Adrenal gland (tissue), 12 donors: Measurements from ENCODE around the gene ERCC6L2. TPM values are rescaled to one million over a fixed set of nuclear protein-coding genes. Genes with fewer than 3 reads are reported as not detected.

Experiments used
- DNase-seq, 7 donors: peaks; one replicate each; pipeline ENCODE4 v3.0.0-alpha.2; 2019 to 2020
- H3K27ac ChIP-seq, 5 donors: fragments of 200-600 bp; sonication (generic) in 4 of 5; 1 replicate in 3 of 5; 2 replicates in 2 of 5; pipeline versions ENCODE4 v1.5.1 to v1.8.0; 2016 to 2020; ENCODE audit warnings: mild to moderate bottlenecking in 1 of 5
- H3K27me3 ChIP-seq: fragments of 200-600 bp; 2 replicates; pipeline ENCODE4 v1.8.0; 2021
- H3K36me3 ChIP-seq, 2 donors: fragments of 200-600 bp; replicated peaks in 1 of 2; 1 replicate in 1 of 2; 2 replicates in 1 of 2; pipeline versions ENCODE4 v1.5.1 to v1.8.0; 2018 to 2022
- H3K4me1 ChIP-seq, 2 donors: fragments of 200-600 bp; replicated peaks in 1 of 2; 1 replicate in 1 of 2; 2 replicates in 1 of 2; pipeline versions ENCODE4 v1.5.1 to v1.8.0; 2018 to 2021
- H3K4me3 ChIP-seq, 4 donors: fragments of 200-600 bp; sonication (generic) in 3 of 4; one replicate each; pipeline ENCODE4 v1.5.1; 2016 to 2018
- H3K9me3 ChIP-seq, 3 donors: fragments of 200-600 bp; sonication (generic) in 1 of 3; replicated peaks in 1 of 3; 1 replicate in 2 of 3; 2 replicates in 1 of 3; pipeline versions ENCODE4 v1.5.1 to v1.8.0; 2016 to 2021
- CTCF ChIP-seq, 6 experiments: fragments of 450-650 bp in 4 of 6; fragments of 200-600 bp in 2 of 6; sonication (generic) in 1 of 6; IDR thresholded peaks; 1 replicate in 5 of 6; 2 replicates in 1 of 6; pipeline versions ENCODE4 v1.5.1 to v1.8.0; 2016 to 2021; ENCODE audit warnings: antibody characterized with exemption in 6 of 6, mild to moderate bottlenecking in 2 of 6, moderate library complexity in 1 of 6
- POLR2A ChIP-seq, 2 donors: fragments of 450-650 bp; IDR thresholded peaks; one replicate each; pipeline ENCODE4 v1.6.1; 2017; ENCODE audit warnings: antibody characterized with exemption in 2 of 2, mild to moderate bottlenecking in 2 of 2, moderate library complexity in 1 of 2
- WGBS, 4 donors: extraction: QIAGEN DNeasy Blood & Tissue Kit in 2 of 4; methylation state at CpG; one replicate each; pipeline versions ENCODE4 v1.1.5 to v1.1.7; 2013 to 2017; 5-methylcytosine and 5-hydroxymethylcytosine counted together
- intact Hi-C, 2 donors: fragments of 100-400 bp; cut with DNase I; formaldehyde crosslinking; loops; one replicate each; pipeline versions ENCODE4 v1.14.1 to v1.15.0; 2022 to 2023
- polyA plus RNA-seq, 3 donors: library from polyadenylated mRNA; stranded (reverse); fragments of 200-250 nt in 2 of 3; fragments of 350-450 nt in 1 of 3; fragmentation: Illumina TruSeq in 1 of 3; extraction: RNeasy Lipid Tissue Mini Kit (QIAGEN cat#74804) in 1 of 3; gene quantifications; one replicate each; pipeline ENCODE4 v1.2.3, GENCODE V29; 2013 to 2014
- total RNA-seq, 9 donors: library from RNA; depleted of rRNA in 4 of 9; stranded (reverse); fragments of >200 nt in 4 of 9; fragments of 120-200 nt in 1 of 9; fragmentation: NEBNext Ultra II Directional in 1 of 9; extraction: Animal tissue kit (Norgen Biotek cat#: 25700) in 1 of 9; gene quantifications; one replicate each; pipeline versions ENCODE4 v1.1.0 to v1.2.4, GENCODE V29; 2013 to 2023
- donor health status: healthy with polysubstance abuse.
- donor health status: Bipolar disorder and iron deficiency.
- donor health status: DM: yes; HTN: yes; CAD: no.
- donor health status: DM: no; HTN: no; CAD: no.
- donor health status: DM: no; HTN: no; CAD: no.
- donor health status: DM: yes; HTN: yes; CAD: no.

ERCC6L2 gene
- total and polyA plus RNA-seq, 12 donors, result 5.6 to 93.2 (median 47.4) TPM

GRCh38 chr9:95985440-95986055 is 110.1 kb downstream of the ERCC6L2 start:
- no peaks in the 10 kb centered on the region for H3K4me1 ChIP-seq
- no peak for TF ChIP-seq CTCF (IDR thresholded peaks at IDR 0.05)
- no peak for TF ChIP-seq POLR2A (IDR thresholded peaks at IDR 0.05)
- H3K27ac ChIP-seq, result no peak overlapping the region
- DNase-seq, result no peak
- H3K4me3 ChIP-seq, result no peak overlapping the region
- no peaks in the 10 kb centered on the region for H3K9me3 ChIP-seq
- WGBS, 4 donors, result 90 to 96% (median 93%) methylated on average over 3 of the region's 3 CpGs
- intact Hi-C loops, result no loop called here
- no peaks in the 10 kb centered on the region for H3K36me3 ChIP-seq
- no peaks in the 10 kb centered on the region for H3K27me3 ChIP-seq

- no peaks in the 10 kb centered on the region for H3K4me1 ChIP-seq
- no peak overlapping the region for H3K27ac ChIP-seq
- WGBS, 4 donors, result 75 to 94% (median 93%) methylated on average over 1 of the region's 1 CpG
- no peaks in the 10 kb centered on the region for H3K27me3 ChIP-seq
- H3K9me3 ChIP-seq, result no peaks in the 10 kb centered on the region
- no peak overlapping the region for H3K4me3 ChIP-seq
- no peaks in the 10 kb centered on the region for H3K36me3 ChIP-seq
- DNase-seq, result no peak
- intact Hi-C loops, result no loop called here
- TF ChIP-seq CTCF (IDR thresholded peaks at IDR 0.05), result no peak
- no peak for TF ChIP-seq POLR2A (IDR thresholded peaks at IDR 0.05)
Measured at GRCh38 chr9:95989297-95989696, 113.8 kb downstream of the ERCC6L2 start.

- no peaks in the 10 kb centered on the region for H3K36me3 ChIP-seq
- H3K9me3 ChIP-seq, result no peaks in the 10 kb centered on the region
- TF ChIP-seq POLR2A (IDR thresholded peaks at IDR 0.05) (no peak), CTCF (IDR thresholded peaks at IDR 0.05) (no peak)
- no peaks in the 10 kb centered on the region for H3K4me1 ChIP-seq
- no peak overlapping the region for H3K4me3 ChIP-seq
- no peak for DNase-seq
- no peak overlapping the region for H3K27ac ChIP-seq
- intact Hi-C loops, result no loop called here
- 92 to 97% (median 94%) methylated on average over 1 of the region's 1 CpG for WGBS, 4 donors
- no peaks in the 10 kb centered on the region for H3K27me3 ChIP-seq
Measured at GRCh38 chr9:95991326-95991725, 115.8 kb downstream of the ERCC6L2 start.

- Histone ChIP-seq H3K27ac (no peak overlapping the region), H3K9me3 (no peaks in the 10 kb centered on the region), H3K4me3 (no peak overlapping the region), H3K4me1 (no peaks in the 10 kb centered on the region), H3K27me3 (no peaks in the 10 kb centered on the region), H3K36me3 (no peaks in the 10 kb centered on the region)
- TF ChIP-seq POLR2A (IDR thresholded peaks at IDR 0.05) (no peak), CTCF (IDR thresholded peaks at IDR 0.05) (no peak)
- 95 to 99% (median 96%) methylated on average over 2 of the region's 2 CpGs for WGBS, 4 donors
- no peak for DNase-seq
- intact Hi-C loops, result no loop called here
Measured at GRCh38 chr9:95992536-95992935, 117.0 kb downstream of the ERCC6L2 start.
